Erythroblast (primary cell): ENCODE data around the gene ATP6V0A4.

ENCODE experiments used
- GATA1 ChIP-seq: IDR thresholded peaks from 2 replicates; pipeline ENCODE4 v1.6.1; 2011; ENCODE audit warnings: low read depth, mild to moderate bottlenecking, control low read depth, low read length, moderate library complexity
- POLR2A ChIP-seq: IDR thresholded peaks from 2 replicates; pipeline ENCODE4 v1.6.1; 2011; ENCODE audit warnings: mild to moderate bottlenecking, low read length

DNA sequence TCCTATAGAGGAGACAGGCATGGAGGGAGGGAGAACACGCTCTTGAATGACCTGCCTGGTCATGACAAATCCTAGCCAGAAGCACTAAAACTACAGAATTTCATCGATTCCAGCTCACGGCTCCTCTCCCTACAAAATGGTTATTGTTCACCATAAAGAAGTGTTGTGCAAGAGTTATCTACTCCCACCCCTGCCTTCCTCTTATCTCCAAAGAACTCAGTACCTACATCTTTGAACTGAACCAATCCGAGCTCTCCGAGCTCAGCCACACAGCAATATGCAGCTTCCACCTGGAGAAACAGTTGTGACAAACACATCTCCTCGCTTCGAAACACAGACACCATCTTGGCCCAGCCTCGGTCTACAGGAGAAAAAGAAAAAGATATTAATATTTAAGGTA, 27.1 kb downstream of the ATP6V0A4 start:
- TF ChIP-seq POLR2A = no peak
- TF ChIP-seq GATA1 = no peak
